PC-9 (cell line): ENCODE results near the gene MTCL1.

ENCODE experiments used
- EZH2 ChIP-seq: fragments of 200-600 bp; sonication (generic); IDR thresholded peaks from 2 replicates; pipeline ENCODE4 v1.8.0; 2017; ENCODE audit warnings: antibody characterized with exemption, low read depth
- TF ChIP-seq, protein P1 (sequence below): fragments of 200-600 bp; sonication (generic); conservative IDR thresholded peaks from 2 replicates; pipeline ENCODE4 v1.6.1; 2017; ENCODE audit warnings: mixed run types, antibody characterized with exemption, mild to moderate bottlenecking, moderate library complexity

DNA sequence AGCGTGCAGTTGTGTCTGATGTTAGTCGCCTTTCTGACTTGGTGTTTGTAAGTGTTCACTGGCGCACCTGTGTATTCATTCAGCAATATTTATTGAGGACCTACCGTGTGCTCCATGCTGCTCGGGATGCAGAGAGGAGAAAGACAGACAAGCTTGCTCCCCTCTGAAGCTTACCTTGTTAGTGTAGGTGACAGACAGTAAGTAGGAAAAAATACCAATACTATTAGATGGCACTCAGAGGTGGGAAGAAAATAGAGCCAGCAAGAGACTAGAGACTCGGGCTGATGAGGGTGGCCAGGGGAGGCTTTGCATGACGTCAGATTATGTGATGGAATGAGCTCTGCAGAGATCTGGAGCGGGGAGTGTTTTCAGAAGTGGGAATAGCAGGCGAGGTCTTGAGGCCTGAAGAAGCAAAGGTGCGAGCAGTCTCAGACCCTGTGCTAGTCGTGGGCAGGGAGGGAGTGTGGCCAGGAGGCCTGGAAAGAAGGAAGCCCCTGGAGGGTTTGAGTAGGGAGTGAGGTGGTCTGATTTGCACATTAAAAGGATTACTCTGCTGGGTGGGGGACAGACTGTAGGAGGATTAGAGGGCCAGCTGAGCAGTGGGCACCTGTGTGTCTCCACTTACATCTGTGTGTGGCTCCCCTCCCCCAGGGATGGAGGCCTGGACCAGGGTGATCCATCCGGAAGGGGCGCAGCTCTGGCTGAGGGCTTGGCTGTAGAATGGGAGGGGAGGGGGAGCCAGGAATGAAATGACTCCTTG is 11.8 kb downstream of the MTCL1 start:
- TF ChIP-seq, protein P1, sequence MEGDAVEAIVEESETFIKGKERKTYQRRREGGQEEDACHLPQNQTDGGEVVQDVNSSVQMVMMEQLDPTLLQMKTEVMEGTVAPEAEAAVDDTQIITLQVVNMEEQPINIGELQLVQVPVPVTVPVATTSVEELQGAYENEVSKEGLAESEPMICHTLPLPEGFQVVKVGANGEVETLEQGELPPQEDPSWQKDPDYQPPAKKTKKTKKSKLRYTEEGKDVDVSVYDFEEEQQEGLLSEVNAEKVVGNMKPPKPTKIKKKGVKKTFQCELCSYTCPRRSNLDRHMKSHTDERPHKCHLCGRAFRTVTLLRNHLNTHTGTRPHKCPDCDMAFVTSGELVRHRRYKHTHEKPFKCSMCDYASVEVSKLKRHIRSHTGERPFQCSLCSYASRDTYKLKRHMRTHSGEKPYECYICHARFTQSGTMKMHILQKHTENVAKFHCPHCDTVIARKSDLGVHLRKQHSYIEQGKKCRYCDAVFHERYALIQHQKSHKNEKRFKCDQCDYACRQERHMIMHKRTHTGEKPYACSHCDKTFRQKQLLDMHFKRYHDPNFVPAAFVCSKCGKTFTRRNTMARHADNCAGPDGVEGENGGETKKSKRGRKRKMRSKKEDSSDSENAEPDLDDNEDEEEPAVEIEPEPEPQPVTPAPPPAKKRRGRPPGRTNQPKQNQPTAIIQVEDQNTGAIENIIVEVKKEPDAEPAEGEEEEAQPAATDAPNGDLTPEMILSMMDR = no peak
- TF ChIP-seq EZH2 = no peak
